SK-N-SH treated with all-trans-retinoic acid at 6 μM for 48 hours (cell line): ENCODE measurements around the gene BUD23.

Source experiments
- ESRRG ChIP-seq: fragments of 250-450 bp; sonication (Bioruptor Pico); IDR thresholded peaks from 2 replicates; pipeline ENCODE4 v1.6.1; 2021; ENCODE audit warnings: mild to moderate bottlenecking
- OSR1 ChIP-seq: fragments of 250-450 bp; sonication (Bioruptor Pico); IDR thresholded peaks from 2 replicates; pipeline ENCODE4 v1.8.0; 2022; ENCODE audit warnings: moderate library complexity, mild to moderate bottlenecking, inconsistent platforms
- ZC3H10 ChIP-seq: fragments of 250-450 bp; sonication (Bioruptor Pico); IDR thresholded peaks from 2 replicates; pipeline ENCODE4 v1.5.1; 2021; ENCODE audit warnings: mild to moderate bottlenecking, moderate library complexity
- ZFP3 ChIP-seq: fragments of 250-450 bp; sonication (Bioruptor Pico); IDR thresholded peaks from 2 replicates; pipeline ENCODE4 v1.5.0; 2020; ENCODE audit warnings: mild to moderate bottlenecking, moderate library complexity
- ZFP30 ChIP-seq: fragments of 450-650 bp; formaldehyde crosslinking; IDR thresholded peaks from 2 replicates; pipeline ENCODE4 v1.5.0; 2022; ENCODE audit warnings: mild to moderate bottlenecking, moderate library complexity
- TF ChIP-seq, protein P1 (sequence below): fragments of 250-450 bp; sonication (Bioruptor Pico); IDR thresholded peaks from 2 replicates; pipeline ENCODE4 v1.5.1; 2021; ENCODE audit warnings: mild to moderate bottlenecking, moderate library complexity
- TF ChIP-seq, protein P2 (sequence below): fragments of 250-450 bp; sonication (Bioruptor Pico); IDR thresholded peaks from 2 replicates; pipeline ENCODE4 v1.8.0; 2020; ENCODE audit warnings: mild to moderate bottlenecking, moderate library complexity, borderline replicate concordance
- TF ChIP-seq, protein P3 (sequence below): fragments of 250-450 bp; sonication (Bioruptor Pico); IDR thresholded peaks from 2 replicates; pipeline ENCODE4 v1.5.1; 2020; ENCODE audit warnings: low read depth, mild to moderate bottlenecking, moderate library complexity
- TF ChIP-seq, protein P4 (sequence below): fragments of 250-450 bp; sonication (Bioruptor Pico); IDR thresholded peaks from 2 replicates; pipeline ENCODE4 v1.8.0; 2021; ENCODE audit warnings: low read depth, mild to moderate bottlenecking, moderate library complexity, borderline replicate concordance

DNA sequence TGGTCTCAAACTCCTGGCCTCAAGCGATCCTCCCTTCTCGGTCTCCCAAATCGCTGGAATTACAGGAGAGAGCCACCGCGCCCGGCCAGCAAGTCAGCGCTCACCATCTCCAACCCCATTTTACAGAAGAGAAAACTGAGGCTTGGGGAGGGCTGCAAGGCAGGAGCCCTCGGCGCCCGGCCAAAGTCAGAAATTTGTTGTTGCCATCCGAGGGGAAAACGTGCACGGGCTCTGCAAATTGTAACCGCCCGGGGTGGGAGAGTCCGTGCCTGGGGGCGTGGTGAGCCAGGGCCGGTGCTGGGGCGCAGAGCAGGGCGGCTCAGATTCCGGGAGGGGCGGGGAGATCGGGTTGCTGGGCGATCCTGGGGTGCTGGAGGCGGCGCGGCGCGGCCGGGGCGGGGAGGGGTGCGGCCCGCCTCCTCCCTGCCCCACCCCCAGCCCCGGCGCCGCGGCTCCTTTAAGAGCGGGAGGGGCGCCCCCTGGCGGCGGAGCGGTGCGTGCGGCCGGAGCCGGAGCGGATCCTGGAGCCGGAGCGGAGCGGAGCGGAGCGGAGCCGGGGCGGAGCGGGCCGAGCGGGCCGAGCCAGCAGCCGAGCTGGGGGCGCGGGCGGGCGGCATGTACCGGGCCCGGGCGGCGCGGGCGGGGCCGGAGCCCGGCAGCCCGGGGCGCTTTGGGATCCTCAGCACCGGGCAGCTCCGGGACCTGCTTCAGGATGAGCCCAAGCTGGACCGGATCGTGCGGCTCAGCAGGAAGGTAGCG, 15.9 kb upstream of the BUD23 start, which contains the start of gene VPS37D:
- no peak for TF ChIP-seq ESRRG (CRISPR knock-in tag)
- TF ChIP-seq, protein P1, sequence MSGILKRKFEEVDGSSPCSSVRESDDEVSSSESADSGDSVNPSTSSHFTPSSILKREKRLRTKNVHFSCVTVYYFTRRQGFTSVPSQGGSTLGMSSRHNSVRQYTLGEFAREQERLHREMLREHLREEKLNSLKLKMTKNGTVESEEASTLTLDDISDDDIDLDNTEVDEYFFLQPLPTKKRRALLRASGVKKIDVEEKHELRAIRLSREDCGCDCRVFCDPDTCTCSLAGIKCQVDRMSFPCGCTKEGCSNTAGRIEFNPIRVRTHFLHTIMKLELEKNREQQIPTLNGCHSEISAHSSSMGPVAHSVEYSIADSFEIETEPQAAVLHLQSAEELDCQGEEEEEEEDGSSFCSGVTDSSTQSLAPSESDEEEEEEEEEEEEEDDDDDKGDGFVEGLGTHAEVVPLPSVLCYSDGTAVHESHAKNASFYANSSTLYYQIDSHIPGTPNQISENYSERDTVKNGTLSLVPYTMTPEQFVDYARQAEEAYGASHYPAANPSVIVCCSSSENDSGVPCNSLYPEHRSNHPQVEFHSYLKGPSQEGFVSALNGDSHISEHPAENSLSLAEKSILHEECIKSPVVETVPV (CRISPR knock-in tag), result no peak
- TF ChIP-seq, protein P2, sequence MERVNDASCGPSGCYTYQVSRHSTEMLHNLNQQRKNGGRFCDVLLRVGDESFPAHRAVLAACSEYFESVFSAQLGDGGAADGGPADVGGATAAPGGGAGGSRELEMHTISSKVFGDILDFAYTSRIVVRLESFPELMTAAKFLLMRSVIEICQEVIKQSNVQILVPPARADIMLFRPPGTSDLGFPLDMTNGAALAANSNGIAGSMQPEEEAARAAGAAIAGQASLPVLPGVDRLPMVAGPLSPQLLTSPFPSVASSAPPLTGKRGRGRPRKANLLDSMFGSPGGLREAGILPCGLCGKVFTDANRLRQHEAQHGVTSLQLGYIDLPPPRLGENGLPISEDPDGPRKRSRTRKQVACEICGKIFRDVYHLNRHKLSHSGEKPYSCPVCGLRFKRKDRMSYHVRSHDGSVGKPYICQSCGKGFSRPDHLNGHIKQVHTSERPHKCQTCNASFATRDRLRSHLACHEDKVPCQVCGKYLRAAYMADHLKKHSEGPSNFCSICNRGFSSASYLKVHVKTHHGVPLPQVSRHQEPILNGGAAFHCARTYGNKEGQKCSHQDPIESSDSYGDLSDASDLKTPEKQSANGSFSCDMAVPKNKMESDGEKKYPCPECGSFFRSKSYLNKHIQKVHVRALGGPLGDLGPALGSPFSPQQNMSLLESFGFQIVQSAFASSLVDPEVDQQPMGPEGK, result peak; percentile 76; the same call in 1 of the 2 replicates
- no peak for TF ChIP-seq OSR1 (CRISPR knock-in tag)
- no peak for TF ChIP-seq ZFP30
- TF ChIP-seq, protein P3, sequence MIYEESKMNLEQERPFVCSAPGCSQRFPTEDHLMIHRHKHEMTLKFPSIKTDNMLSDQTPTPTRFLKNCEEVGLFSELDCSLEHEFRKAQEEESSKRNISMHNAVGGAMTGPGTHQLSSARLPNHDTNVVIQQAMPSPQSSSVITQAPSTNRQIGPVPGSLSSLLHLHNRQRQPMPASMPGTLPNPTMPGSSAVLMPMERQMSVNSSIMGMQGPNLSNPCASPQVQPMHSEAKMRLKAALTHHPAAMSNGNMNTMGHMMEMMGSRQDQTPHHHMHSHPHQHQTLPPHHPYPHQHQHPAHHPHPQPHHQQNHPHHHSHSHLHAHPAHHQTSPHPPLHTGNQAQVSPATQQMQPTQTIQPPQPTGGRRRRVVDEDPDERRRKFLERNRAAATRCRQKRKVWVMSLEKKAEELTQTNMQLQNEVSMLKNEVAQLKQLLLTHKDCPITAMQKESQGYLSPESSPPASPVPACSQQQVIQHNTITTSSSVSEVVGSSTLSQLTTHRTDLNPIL (CRISPR knock-in tag), result 0 out of 2 replicates have a peak, but pooled peaks have one; percentile 60
- TF ChIP-seq ZFP3 (CRISPR knock-in tag), result peak; percentile 95
- TF ChIP-seq ZC3H10, result no peak
- TF ChIP-seq, protein P4, sequence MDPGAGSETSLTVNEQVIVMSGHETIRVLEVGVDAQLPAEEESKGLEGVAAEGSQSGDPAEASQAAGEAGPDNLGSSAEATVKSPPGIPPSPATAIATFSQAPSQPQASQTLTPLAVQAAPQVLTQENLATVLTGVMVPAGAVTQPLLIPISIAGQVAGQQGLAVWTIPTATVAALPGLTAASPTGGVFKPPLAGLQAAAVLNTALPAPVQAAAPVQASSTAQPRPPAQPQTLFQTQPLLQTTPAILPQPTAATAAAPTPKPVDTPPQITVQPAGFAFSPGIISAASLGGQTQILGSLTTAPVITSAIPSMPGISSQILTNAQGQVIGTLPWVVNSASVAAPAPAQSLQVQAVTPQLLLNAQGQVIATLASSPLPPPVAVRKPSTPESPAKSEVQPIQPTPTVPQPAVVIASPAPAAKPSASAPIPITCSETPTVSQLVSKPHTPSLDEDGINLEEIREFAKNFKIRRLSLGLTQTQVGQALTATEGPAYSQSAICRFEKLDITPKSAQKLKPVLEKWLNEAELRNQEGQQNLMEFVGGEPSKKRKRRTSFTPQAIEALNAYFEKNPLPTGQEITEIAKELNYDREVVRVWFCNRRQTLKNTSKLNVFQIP (CRISPR knock-in tag), result peak; percentile 92
